ENCODE measurements around the gene ZYG11A. TPM values are rescaled to one million over a fixed set of nuclear protein-coding genes. Genes with fewer than 3 reads are reported as not detected.

ZYG11A gene
- total RNA-seq, 2 donors from 2014 or later, result 0.87 to 6.6 TPM

DNA sequence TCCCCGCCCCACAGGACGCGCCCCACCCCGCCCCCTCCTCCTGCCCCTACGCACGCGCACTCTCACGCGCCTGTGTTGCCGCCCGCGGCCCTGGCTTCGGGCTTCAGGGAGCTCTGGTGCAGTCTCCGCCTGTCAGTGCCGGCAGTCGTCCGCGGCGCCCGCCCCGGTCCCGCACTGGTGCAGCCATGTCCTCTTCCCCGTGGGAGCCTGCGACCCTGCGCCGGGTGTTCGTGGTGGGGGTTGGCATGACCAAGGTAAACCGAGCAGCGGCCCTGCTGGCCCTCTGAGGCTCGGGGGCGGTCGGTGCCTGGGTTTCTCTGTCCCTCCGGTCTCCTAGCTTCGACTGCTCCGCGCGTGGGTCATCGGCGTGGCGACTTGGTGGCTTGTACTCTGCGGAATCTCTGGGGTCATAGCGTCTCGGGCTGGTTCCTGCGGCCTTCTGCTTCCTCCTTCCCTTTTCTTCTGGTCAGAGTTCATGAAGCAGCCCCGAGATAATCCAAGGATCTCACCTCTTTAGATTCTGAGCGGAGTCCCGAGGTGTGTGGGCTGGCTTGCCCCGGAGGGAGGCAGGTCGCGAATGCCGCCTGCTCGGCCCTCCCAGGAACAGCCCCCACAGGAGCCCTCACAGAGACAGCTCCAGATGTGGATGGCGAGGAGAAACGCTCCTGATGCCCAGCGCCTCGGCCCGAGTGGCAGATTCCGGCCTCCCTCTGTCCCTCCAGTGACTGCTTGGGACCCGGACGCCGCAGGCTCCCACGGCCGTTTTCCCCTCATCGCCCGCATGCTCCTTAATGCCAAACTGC, 84.9 kb downstream of the ZYG11A start, which contains the start of gene SCP2:
Gene SCP2, plus strand, starts transcription at position 65 of the 803 bp plus-strand sequence. Its CDS starts 121 bp downstream, at position 186.
- TF ChIP-seq POLR2AphosphoS5 (IDR thresholded peaks at IDR 0.05) (peak; percentile 60), POLR2A (IDR thresholded peaks at IDR 0.05) (peak; percentile 78)
- TF ChIP-seq, protein P1, sequence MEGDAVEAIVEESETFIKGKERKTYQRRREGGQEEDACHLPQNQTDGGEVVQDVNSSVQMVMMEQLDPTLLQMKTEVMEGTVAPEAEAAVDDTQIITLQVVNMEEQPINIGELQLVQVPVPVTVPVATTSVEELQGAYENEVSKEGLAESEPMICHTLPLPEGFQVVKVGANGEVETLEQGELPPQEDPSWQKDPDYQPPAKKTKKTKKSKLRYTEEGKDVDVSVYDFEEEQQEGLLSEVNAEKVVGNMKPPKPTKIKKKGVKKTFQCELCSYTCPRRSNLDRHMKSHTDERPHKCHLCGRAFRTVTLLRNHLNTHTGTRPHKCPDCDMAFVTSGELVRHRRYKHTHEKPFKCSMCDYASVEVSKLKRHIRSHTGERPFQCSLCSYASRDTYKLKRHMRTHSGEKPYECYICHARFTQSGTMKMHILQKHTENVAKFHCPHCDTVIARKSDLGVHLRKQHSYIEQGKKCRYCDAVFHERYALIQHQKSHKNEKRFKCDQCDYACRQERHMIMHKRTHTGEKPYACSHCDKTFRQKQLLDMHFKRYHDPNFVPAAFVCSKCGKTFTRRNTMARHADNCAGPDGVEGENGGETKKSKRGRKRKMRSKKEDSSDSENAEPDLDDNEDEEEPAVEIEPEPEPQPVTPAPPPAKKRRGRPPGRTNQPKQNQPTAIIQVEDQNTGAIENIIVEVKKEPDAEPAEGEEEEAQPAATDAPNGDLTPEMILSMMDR (IDR thresholded peaks at IDR 0.05), result no peak
- Histone ChIP-seq H3K36me3 (no peaks in the 10 kb centered on the region), H3K4me3 (peak within 1 kb of the TSS; percentile 64 to 72), H3K27me3 (replicated peaks; ENCODE audit: insufficient read depth) (no peaks in the 10 kb centered on the region), H3K4me1 (replicated peaks) (no peaks in the 10 kb centered on the region), H3K27ac (peak within 1 kb of the TSS; percentile 81 to 83), H3K9me3 (no peaks in the 10 kb centered on the region)
- 0% methylated on average over 45 of the region's 65 CpGs for WGBS
- peak; percentile 83 for DNase-seq (ENCODE audit: low spot score)
- intact Hi-C loops (cut with DNase I), result no loop called here

DNA sequence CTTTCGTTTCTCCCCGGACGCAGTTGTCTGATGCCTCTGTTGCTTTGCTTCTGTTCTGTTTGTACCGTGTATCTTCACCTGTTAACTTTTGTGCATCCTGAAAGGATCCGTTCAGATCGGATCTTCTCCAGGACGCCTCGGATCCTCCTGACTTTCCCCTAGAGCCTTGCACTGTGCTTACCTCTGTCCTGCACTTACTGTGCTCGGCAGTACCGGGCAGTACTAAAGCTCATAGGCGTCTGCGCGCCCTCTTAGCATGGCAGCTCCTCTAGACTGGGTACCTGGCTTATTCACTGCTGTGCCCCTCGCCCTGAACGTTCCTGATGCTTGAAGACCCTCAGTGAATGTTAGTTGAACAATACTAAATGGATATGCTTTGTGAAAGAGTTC, 85.5 kb downstream of the ZYG11A start:
- DNase-seq (ENCODE audit: low spot score), result no peak
- H3K27me3 ChIP-seq (replicated peaks; ENCODE audit: insufficient read depth), result no peaks in the 10 kb centered on the region
- no peak for TF ChIP-seq POLR2A (IDR thresholded peaks at IDR 0.05)
- TF ChIP-seq POLR2AphosphoS5 (IDR thresholded peaks at IDR 0.05), result no peak
- TF ChIP-seq, protein P1 (IDR thresholded peaks at IDR 0.05), result no peak
- H3K9me3 ChIP-seq, result no peaks in the 10 kb centered on the region
- H3K4me3 ChIP-seq, result peak overlapping the region; percentile 64 to 72
- H3K27ac ChIP-seq, result peak overlapping the region; percentile 81 to 83
- H3K4me1 ChIP-seq (replicated peaks), result no peaks in the 10 kb centered on the region
- intact Hi-C loops (cut with DNase I), result no loop called here
- no peaks in the 10 kb centered on the region for H3K36me3 ChIP-seq
- 24% methylated on average over 15 of the region's 15 CpGs for WGBS

DNA sequence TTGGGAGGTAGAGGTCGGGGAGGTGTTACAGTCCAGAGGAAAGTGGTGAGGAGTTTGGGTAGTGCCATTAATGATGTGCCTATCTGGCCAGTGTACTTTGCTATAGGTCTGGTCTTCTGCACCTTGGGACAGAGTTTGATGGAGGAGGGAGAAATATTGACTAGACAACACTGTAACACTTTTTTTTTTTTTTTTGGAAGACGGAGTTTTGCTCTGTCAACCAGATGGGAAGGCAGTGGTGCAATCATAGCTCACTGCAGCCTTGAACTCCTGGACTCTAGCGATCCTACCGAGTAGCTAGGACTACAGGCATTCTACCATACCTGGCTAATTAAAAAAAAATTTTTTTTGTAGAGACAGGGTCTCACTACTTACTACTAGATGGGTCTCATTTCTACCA, 86.5 kb downstream of the ZYG11A start:
- H3K36me3 ChIP-seq, result no peaks in the 10 kb centered on the region
- DNase-seq (ENCODE audit: low spot score), result no peak
- no peak overlapping the region for H3K27ac ChIP-seq
- WGBS, result 96% methylated on average over 4 of the region's 4 CpGs
- no peaks in the 10 kb centered on the region for H3K27me3 ChIP-seq (replicated peaks; ENCODE audit: insufficient read depth)
- TF ChIP-seq, protein P1 (IDR thresholded peaks at IDR 0.05), result no peak
- H3K4me3 ChIP-seq, result no peak overlapping the region
- intact Hi-C loops (cut with DNase I), result no loop called here
- H3K9me3 ChIP-seq, result no peaks in the 10 kb centered on the region
- H3K4me1 ChIP-seq (replicated peaks), result no peaks in the 10 kb centered on the region

DNA sequence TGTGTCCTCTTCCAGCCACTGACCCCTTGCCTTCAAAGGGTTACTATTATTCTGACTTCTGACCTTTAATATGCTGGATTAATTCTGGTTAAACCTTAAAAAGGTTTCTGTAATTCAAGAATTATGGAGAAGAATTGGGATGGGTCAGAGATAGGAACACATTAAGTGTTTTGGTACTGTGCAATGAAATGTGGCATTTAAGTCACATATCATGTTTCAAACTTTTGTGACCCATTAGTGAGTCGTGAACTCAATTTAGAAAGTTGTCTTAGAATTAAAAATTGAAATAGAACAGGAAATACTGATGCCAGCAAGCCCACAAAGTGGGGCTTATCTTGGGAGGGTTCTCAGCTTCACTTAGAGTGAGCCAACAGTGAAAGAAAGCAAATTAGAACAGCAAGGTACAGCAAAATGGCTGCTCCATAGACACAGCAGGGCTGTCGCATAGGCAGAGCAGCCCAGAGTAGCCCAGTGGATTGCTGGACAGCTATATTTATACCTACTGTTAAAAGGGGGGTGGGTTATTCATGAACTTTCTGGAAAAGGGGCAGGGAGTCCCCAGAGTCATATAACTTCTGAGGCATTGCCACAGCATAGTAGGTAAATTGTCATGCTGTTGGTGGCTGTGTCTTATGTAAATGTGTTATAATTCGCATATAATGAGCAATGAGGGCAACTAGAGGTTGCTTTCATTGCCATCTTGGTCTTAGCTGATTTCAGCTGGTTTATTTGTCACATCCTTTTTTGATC, 95.0 kb downstream of the ZYG11A start:
- H3K36me3 ChIP-seq, result no peaks in the 10 kb centered on the region
- intact Hi-C loops (cut with DNase I), result no loop called here
- H3K9me3 ChIP-seq, result no peaks in the 10 kb centered on the region
- H3K4me3 ChIP-seq, result no peak overlapping the region
- H3K27me3 ChIP-seq (replicated peaks; ENCODE audit: insufficient read depth), result no peaks in the 10 kb centered on the region
- 76% methylated on average over 3 of the region's 3 CpGs for WGBS
- no peak for DNase-seq (ENCODE audit: low spot score)
- H3K27ac ChIP-seq, result no peak overlapping the region
- TF ChIP-seq POLR2A (IDR thresholded peaks at IDR 0.05) (no peak), POLR2AphosphoS5 (IDR thresholded peaks at IDR 0.05) (no peak)
- TF ChIP-seq, protein P1 (IDR thresholded peaks at IDR 0.05), result no peak
- H3K4me1 ChIP-seq (replicated peaks), result no peaks in the 10 kb centered on the region

All from prostate gland (tissue), 2 donors.